SW 1271 (cell line): ENCODE data around the gene GLI3.

Experiments used
- DNase-seq, 2 experiments: peaks; one replicate each; lab custom pipeline; 2025; lab: John Stamatoyannopoulos, UW

Gene GLI3

GRCh38 chr7:42035210-42035609, 201.8 kb downstream of the GLI3 start:
- DNase-seq = no peak

GRCh38 chr7:42033480-42033879, 203.5 kb downstream of the GLI3 start:
- no peak for DNase-seq

GRCh38 chr7:42029405-42029804, 207.6 kb downstream of the GLI3 start:
- no peak for DNase-seq

GRCh38 chr7:42027521-42027920, 209.5 kb downstream of the GLI3 start:
- DNase-seq = no peak

- DNase-seq = no peak
Measured at GRCh38 chr7:42026622-42027197, 210.3 kb downstream of the GLI3 start.

- DNase-seq = no peak
Measured at GRCh38 chr7:42025635-42026375, 211.2 kb downstream of the GLI3 start.

GRCh38 chr7:42024537-42024936, 212.5 kb downstream of the GLI3 start:
- DNase-seq = no peak

GRCh38 chr7:42023262-42023661, 213.7 kb downstream of the GLI3 start:
- DNase-seq = no peak

GRCh38 chr7:42022791-42023190, 214.2 kb downstream of the GLI3 start:
- DNase-seq = no peak

GRCh38 chr7:42022056-42022455, 215.0 kb downstream of the GLI3 start:
- DNase-seq = no peak

GRCh38 chr7:42021631-42022030, 215.4 kb downstream of the GLI3 start:
- DNase-seq = no peak

GRCh38 chr7:42020061-42020460, 216.9 kb downstream of the GLI3 start:
- DNase-seq = no peak

- DNase-seq = no peak
Measured at GRCh38 chr7:42017349-42017986, 219.5 kb downstream of the GLI3 start.

- DNase-seq = no peak
Measured at GRCh38 chr7:42016517-42016916, 220.5 kb downstream of the GLI3 start.

- DNase-seq = peak in 1 of 2 experiments; percentile 2
Measured at GRCh38 chr7:42014625-42015618, 222.1 kb downstream of the GLI3 start.

GRCh38 chr7:42012786-42013360, 224.1 kb downstream of the GLI3 start:
- DNase-seq = no peak

- DNase-seq = no peak
Measured at GRCh38 chr7:42012313-42012712, 224.7 kb downstream of the GLI3 start.

- DNase-seq = no peak
Measured at GRCh38 chr7:42011846-42012245, 225.2 kb downstream of the GLI3 start.

GRCh38 chr7:42010751-42011150, 226.3 kb downstream of the GLI3 start:
- DNase-seq = no peak

- DNase-seq = no peak
Measured at GRCh38 chr7:42006801-42007513, 230.1 kb downstream of the GLI3 start.

- DNase-seq = no peak
Measured at GRCh38 chr7:42002654-42003053, 234.4 kb downstream of the GLI3 start.
